Transverse colon (tissue), 4 donors: ENCODE measurements around the gene RALGAPA2.

Experiments used
- CTCF ChIP-seq, 5 experiments: fragments of 200-600 bp in 3 of 5; fragments of 450-650 bp in 2 of 5; sonication (generic) in 3 of 5; IDR thresholded peaks; 1 replicate in 2 of 5; 2 replicates in 3 of 5; pipeline ENCODE4 v1.5.1; 2016 to 2017; ENCODE audit warnings: antibody characterized with exemption in 5 of 5, inconsistent platforms in 3 of 5, mild to moderate bottlenecking in 2 of 5, moderate library complexity in 1 of 5
- POLR2AphosphoS5 ChIP-seq, 3 donors: sonication (generic); formaldehyde crosslinking; IDR thresholded peaks; one replicate each; pipeline ENCODE4 v1.6.1; 2016; ENCODE audit warnings: antibody characterized with exemption in 3 of 3

GRCh38 chr20:20711413-20711812 lies 1.0 kb downstream of the RALGAPA2 start:
- TF ChIP-seq POLR2AphosphoS5 (IDR thresholded peaks at IDR 0.05) (no peak), CTCF (IDR thresholded peaks at IDR 0.05) (no peak)
